HepG2 (cell line): Measurements from ENCODE around the gene IRGQ. TPM values are rescaled to one million over a fixed set of nuclear protein-coding genes. Genes with fewer than 3 reads are reported as not detected.

ENCODE experiments used
- ATAC-seq: fragments of 200-7000 bp; cut with Tn5 transposase; 3 replicates; pipeline ENCODE4 v1.9.1; 2020; ENCODE audit warnings: mild to moderate bottlenecking, moderate library complexity
- BruUV-seq: library from RNA; stranded (reverse); fragments of 400-500 nt; replicated peaks from 2 replicates; lab custom pipeline; 2021; lab: Mats Ljungman, UMichigan
- CTCF ChIA-PET: fragments of 300-600 bp; formaldehyde crosslinking; extraction: SDS; loops from one replicate; lab custom pipeline; 2021; ENCODE audit warnings: low total read pairs, inconsistent platforms, low intra/inter-chr PET ratio; lab: Yijun Ruan, JAX
- POLR2A ChIA-PET: fragments of 350-600 bp; sonication (Branson Sonifier 250); formaldehyde crosslinking; loops from one replicate; lab custom pipeline; 2020; ENCODE audit warnings: antibody characterized with exemption, inconsistent platforms; lab: Yijun Ruan, JAX
- DNase-seq: peaks from one replicate; pipeline ENCODE4 v3.0.0-alpha.2; 2015; ENCODE audit warnings: low spot score
- FAIRE-seq: peaks from 3 replicates; lab custom pipeline; 2011; peaks lifted over from hg19 to GRCh38; lab: Jason Lieb, UNC
- H2AFZ ChIP-seq: one replicate; pipeline ENCODE4 v1.6.1; 2011; ENCODE audit warnings: low read length, inconsistent platforms
- H3K27ac ChIP-seq: fragments of 300-600 bp; 3 replicates; pipeline ENCODE4 v1.8.0; 2011; ENCODE audit warnings: mixed run types, mild to moderate bottlenecking, mixed read lengths, low read length, inconsistent platforms; ENCODE audit not compliant: insufficient read depth; ENCODE audit errors: extremely low read length
- H3K27me3 ChIP-seq, 2 experiments: fragments of 200-600 bp in 1 of 2; 2 replicates in 1 of 2; 3 replicates in 1 of 2; pipeline versions ENCODE4 v1.6.0 to v1.8.0; 2011; ENCODE audit warnings: low read length in 2 of 2, mild to moderate bottlenecking in 2 of 2, moderate library complexity in 2 of 2, inconsistent platforms in 1 of 2; ENCODE audit not compliant: insufficient read depth in 2 of 2, control insufficient read depth in 1 of 2
- H3K36me3 ChIP-seq, 2 experiments: fragments of 200-600 bp in 1 of 2; replicated peaks in 1 of 2; 2 replicates in 1 of 2; 3 replicates in 1 of 2; pipeline versions ENCODE4 v1.5.1 to v1.8.0; 2011; ENCODE audit warnings: low read length in 2 of 2, inconsistent platforms in 1 of 2; ENCODE audit not compliant: insufficient read depth in 2 of 2, control insufficient read depth in 1 of 2
- H3K4me1 ChIP-seq: 2 replicates; pipeline ENCODE4 v1.5.1; 2012; ENCODE audit warnings: low read length, inconsistent platforms; ENCODE audit not compliant: insufficient read depth
- H3K4me2 ChIP-seq: 2 replicates; pipeline ENCODE4 v1.6.0; 2011; ENCODE audit warnings: low read depth, low read length, inconsistent platforms
- H3K4me3 ChIP-seq, 3 experiments: fragments of 200-600 bp in 1 of 3; sonication (generic), shearing (Covaris generic) in 1 of 3; replicated peaks in 1 of 3; 2 replicates each; pipeline ENCODE4 v1.5.1; 2011 to 2016; ENCODE audit warnings: low read length in 3 of 3, inconsistent platforms in 2 of 3, low read depth in 2 of 3, mild to moderate bottlenecking in 2 of 3, control low read depth in 1 of 3, mixed read lengths in 1 of 3; ENCODE audit not compliant: insufficient read depth in 1 of 3
- H3K79me2 ChIP-seq: one replicate; pipeline ENCODE4 v1.6.1; 2011; ENCODE audit warnings: low read length, inconsistent platforms; ENCODE audit not compliant: insufficient read depth
- H3K9ac ChIP-seq: 2 replicates; pipeline ENCODE4 v1.6.0; 2011; ENCODE audit warnings: mild to moderate bottlenecking, low read depth, low read length, inconsistent platforms; ENCODE audit not compliant: insufficient read depth
- H3K9me3 ChIP-seq: 2 replicates; pipeline ENCODE4 v1.5.1; 2012; ENCODE audit warnings: mild to moderate bottlenecking, low read length
- H4K20me1 ChIP-seq: 2 replicates; pipeline ENCODE4 v1.6.0; 2011; ENCODE audit warnings: inconsistent platforms, mild to moderate bottlenecking, low read length, moderate library complexity; ENCODE audit not compliant: insufficient read depth
- KLF12 ChIP-seq: sonication (generic); formaldehyde crosslinking; IDR thresholded peaks from 2 replicates; pipeline ENCODE4 v1.4.0; 2020; ENCODE audit warnings: missing genetic modification reagents, borderline replicate concordance
- MAFK ChIP-seq, 2 experiments: IDR thresholded peaks in 1 of 2; conservative IDR thresholded peaks in 1 of 2; 2 replicates each; pipeline ENCODE4 v1.6.1; 2011; ENCODE audit warnings: improper control_type of control experiment in 2 of 2, low read length in 2 of 2
- MTERF4 ChIP-seq: sonication (generic); formaldehyde crosslinking; IDR thresholded peaks from 2 replicates; pipeline ENCODE4 v1.8.0; 2023; ENCODE audit warnings: mild to moderate bottlenecking, missing genetic modification reagents
- MYC ChIP-seq: sonication (generic); formaldehyde crosslinking; IDR thresholded peaks from 2 replicates; pipeline ENCODE4 v1.9.0; 2021; ENCODE audit warnings: missing genetic modification reagents, borderline replicate concordance
- MYPOP ChIP-seq: sonication (generic); formaldehyde crosslinking; IDR thresholded peaks from 2 replicates; pipeline ENCODE4 v1.8.1; 2023; ENCODE audit warnings: mild to moderate bottlenecking, moderate library complexity, missing genetic modification reagents
- POGK ChIP-seq: sonication (generic); formaldehyde crosslinking; conservative IDR thresholded peaks from 2 replicates; pipeline ENCODE4 v1.8.0; 2022; ENCODE audit warnings: mild to moderate bottlenecking, moderate library complexity, missing genetic modification reagents
- TRAFD1 ChIP-seq: sonication (generic); formaldehyde crosslinking; IDR thresholded peaks from 2 replicates; pipeline ENCODE4 v1.5.1; 2020; ENCODE audit warnings: missing genetic modification reagents, mild to moderate bottlenecking, borderline replicate concordance
- ZMAT3 ChIP-seq: sonication (generic); formaldehyde crosslinking; conservative IDR thresholded peaks from 2 replicates; pipeline ENCODE4 v1.7.0; 2021; ENCODE audit warnings: missing genetic modification reagents
- ZMYM2 ChIP-seq: sonication (generic); formaldehyde crosslinking; IDR thresholded peaks from 2 replicates; pipeline ENCODE4 v1.8.0; 2022; ENCODE audit warnings: mild to moderate bottlenecking, missing genetic modification reagents
- ZNF124 ChIP-seq: sonication (generic); formaldehyde crosslinking; IDR thresholded peaks from 2 replicates; pipeline ENCODE4 v1.4.0; 2020; ENCODE audit warnings: missing genetic modification reagents
- ZNF552 ChIP-seq: sonication (generic); formaldehyde crosslinking; IDR thresholded peaks from 2 replicates; pipeline ENCODE4 v1.9.0; 2022; ENCODE audit warnings: missing genetic modification reagents, mild to moderate bottlenecking, borderline replicate concordance
- ZNF557 ChIP-seq: sonication (generic); formaldehyde crosslinking; IDR thresholded peaks from 2 replicates; pipeline ENCODE4 v1.4.0; 2020; ENCODE audit warnings: missing genetic modification reagents
- ZNF770 ChIP-seq: sonication (generic); formaldehyde crosslinking; IDR thresholded peaks from 2 replicates; pipeline ENCODE4 v1.5.0; 2020; ENCODE audit warnings: mild to moderate bottlenecking, missing genetic modification reagents
- ZNF816 ChIP-seq: sonication (generic); formaldehyde crosslinking; IDR thresholded peaks from 2 replicates; pipeline ENCODE4 v1.8.0; 2022; ENCODE audit warnings: missing genetic modification reagents, mild to moderate bottlenecking, borderline replicate concordance
- WGBS: methylation state at CpG from one replicate; pipeline ENCODE4 v1.1.6; 2017; ENCODE audit warnings: low lambda C conversion rate; 5-methylcytosine and 5-hydroxymethylcytosine counted together
- in situ Hi-C: cut with HindIII; loops from 2 replicates; pipeline ENCODE4 v1.10.0; 2017; ENCODE audit warnings: low pct_unique_long_range_greater_than_20kb; ENCODE audit not compliant: extremely low pct_ligation_motif_present
- intact Hi-C: fragments of 100-400 bp; cut with micrococcal nuclease; formaldehyde crosslinking; loops from one replicate; pipeline ENCODE4 v1.10.0; 2022; ENCODE audit not compliant: unreplicated experiment
- polyA plus RNA-seq, 8 experiments: library from polyadenylated mRNA; depleted of rRNA in 3 of 8; stranded (reverse) in 7 of 8; unstranded in 1 of 8; fragments of >200 nt; fragmentation: Illumina TruSeq in 4 of 8; extraction: Trizol in 4 of 8; gene quantifications; 2 replicates each; pipeline versions ENCODE4 v1.2.1 to v1.2.3, GENCODE V29; 2011 to 2016; ENCODE audit warnings: low read depth in 4 of 8, missing spikeins in 1 of 8, mixed read lengths in 1 of 8; ENCODE audit not compliant: insufficient read depth in 1 of 8
- total RNA-seq, 5 experiments: library from RNA; depleted of rRNA; stranded (reverse); fragments of >200 nt; fragmentation: Illumina TruSeq; extraction: Trizol; gene quantifications; 2 replicates each; pipeline ENCODE4 v1.2.3, GENCODE V29; 2016; ENCODE audit warnings: low read depth in 1 of 5

IRGQ gene
- total and polyA plus RNA-seq, 2 of the 13 experiments (the other 11 are each of a cell fraction or from before 2014, with no cell fraction given) = 11.6 to 12.4 TPM

- Histone ChIP-seq H3K4me2 (peak overlapping the region; percentile 88), H3K27me3 (no peaks in the 10 kb centered on the region; a peak in 1 of 5 replicates), H4K20me1 (peaks cover 2% of the 10 kb centered on the region; the same call in 1 of the 2 replicates), H3K4me3 (peak overlapping the region; percentile 74 to 90 (median 84)), H3K4me1 (peaks cover 21% of the 10 kb centered on the region), H2AFZ (no peak overlapping the region), H3K27ac (peak overlapping the region; percentile 72), H3K9ac (peak overlapping the region; percentile 91), H3K79me2 (peaks cover 27% of the 10 kb centered on the region), H3K36me3 (peaks cover 6 to 22% of the 10 kb centered on the region in 2 experiments; a peak in 4 of 5 replicates), H3K9me3 (no peaks in the 10 kb centered on the region)
- POLR2A ChIA-PET = interaction anchor here (0.8 to 2.4 kb wide), 11 partner anchors 10 to 159 kb away, joined by 3 to 20 read pairs (median 6); partner anchors contain the start of genes SMG9 and ZNF575
- ATAC-seq (peak; percentile 49), DNase-seq (no peak), FAIRE-seq (no peak)
- CTCF ChIA-PET = interaction anchor here (2.4 kb wide), 1 partner anchor 56 kb away, joined by 12 read pairs; no protein-coding TSS in a partner anchor
- 0% methylated on average over 6 of the region's 18 CpGs for WGBS
- BruUV-seq = TSS peak; percentile 85
- intact Hi-C loops = loop anchor here (10.0 kb wide), 1 partner anchor 71 kb away; the partner anchor contains the start of gene ETHE1
- in situ Hi-C loops = loop anchor here (5.0 kb wide), 1 partner anchor 57 kb away; no protein-coding TSS in a partner anchor
- TF ChIP-seq ZNF816 (CRISPR knock-in tag) = 0 out of 2 replicates have a peak, but pooled peaks have one; percentile 5
- TF ChIP-seq MTERF4 (CRISPR knock-in tag) = peak; percentile 40; the same call in 1 of the 2 replicates
- TF ChIP-seq ZMAT3 = 0 out of 2 replicates have a peak, but pooled peaks have one; percentile 1
- TF ChIP-seq TRAFD1 (CRISPR knock-in tag) = 0 out of 2 replicates have a peak, but pooled peaks have one; percentile 35
- 0 out of 2 replicates have a peak, but pooled peaks have one; percentile 3 for TF ChIP-seq MYC (CRISPR knock-in tag)
- peak; percentile 17; the same call in 1 of the 2 replicates for TF ChIP-seq KLF12 (CRISPR knock-in tag)
- 0 out of 2 replicates have a peak, but pooled peaks have one; percentile 33 for TF ChIP-seq POGK (CRISPR knock-in tag)
- TF ChIP-seq ZNF557 (CRISPR knock-in tag) = 0 out of 2 replicates have a peak, but pooled peaks have one; percentile 44
- TF ChIP-seq ZNF770 (CRISPR knock-in tag) = peak; percentile 99
- TF ChIP-seq MAFK (conservative IDR thresholded peaks at IDR 0.05 in 1 of 2, IDR thresholded peaks at IDR 0.05 in 1 of 2; ENCODE audit: low read length in 2 of 2) = no peak
- 0 out of 2 replicates have a peak, but pooled peaks have one; percentile 6 for TF ChIP-seq MYPOP
- 0 out of 2 replicates have a peak, but pooled peaks have one; percentile 53 for TF ChIP-seq ZNF552
- 0 out of 2 replicates have a peak, but pooled peaks have one; percentile 9 for TF ChIP-seq ZNF124 (CRISPR knock-in tag)
- TF ChIP-seq ZMYM2 (CRISPR knock-in tag) = no peak
These were observed 332 bp downstream of the IRGQ start for GRCh38 chr19:43595605-43595998.
